Endothelial cell of umbilical vein (primary cell): ENCODE results near the gene ADAM19. TPM values are rescaled to one million over a fixed set of nuclear protein-coding genes. Genes with fewer than 3 reads are reported as not detected.

Experiments
- BruUV-seq: library from RNA; stranded (reverse); fragments of 400-500 nt; replicated peaks from 2 replicates; lab custom pipeline; 2021; lab: Mats Ljungman, UMichigan
- CTCF ChIA-PET: fragments of 300-600, 350-600 bp; sonication (Branson Sonifier 250); formaldehyde crosslinking; loops from one replicate; lab custom pipeline; 2021; ENCODE audit warnings: antibody characterized with exemption, inconsistent platforms; lab: Charles Lee
- POLR2A ChIA-PET: fragments of 300-600, 350-600 bp; sonication (Branson Sonifier 250); formaldehyde crosslinking; loops from one replicate; lab custom pipeline; 2021; ENCODE audit warnings: antibody characterized with exemption, inconsistent platforms; lab: Charles Lee
- DNase-seq: peaks from one replicate; pipeline ENCODE4 v3.0.0-alpha.2; 2011; ENCODE audit warnings: low read depth, low spot score
- FAIRE-seq: peaks from 2 replicates; lab custom pipeline; 2011; peaks lifted over from hg19 to GRCh38; lab: Jason Lieb, UNC
- H2AFZ ChIP-seq: 2 replicates; pipeline ENCODE4 v1.6.0; 2012; ENCODE audit warnings: low read depth, low read length, control low read depth, inconsistent platforms
- H3K27ac ChIP-seq: 2 replicates; pipeline ENCODE4 v1.5.1; 2011; ENCODE audit warnings: low read depth, mild to moderate bottlenecking, control low read depth, low read length, moderate library complexity; ENCODE audit not compliant: insufficient read depth
- H3K27me3 ChIP-seq, 2 experiments: 2 replicates each; pipeline versions ENCODE4 v1.6.0 to v1.6.1; 2011; ENCODE audit warnings: low read length in 2 of 2, mixed read lengths in 1 of 2; ENCODE audit not compliant: control insufficient read depth in 2 of 2, insufficient read depth in 2 of 2
- H3K36me3 ChIP-seq, 2 experiments: 2 replicates in 1 of 2; 3 replicates in 1 of 2; pipeline ENCODE4 v1.5.1; 2011; ENCODE audit warnings: low read length in 2 of 2, mild to moderate bottlenecking in 1 of 2, moderate library complexity in 1 of 2; ENCODE audit not compliant: control insufficient read depth in 2 of 2, insufficient read depth in 2 of 2; ENCODE audit errors: extremely low read depth in 1 of 2
- H3K4me1 ChIP-seq: 3 replicates; pipeline ENCODE4 v1.5.1; 2011; ENCODE audit warnings: mild to moderate bottlenecking, low read length; ENCODE audit not compliant: control insufficient read depth, insufficient read depth; ENCODE audit errors: extremely low read depth
- H3K4me2 ChIP-seq: 2 replicates; pipeline ENCODE4 v1.6.1; 2011; ENCODE audit warnings: low read length, control low read depth, mixed read lengths; ENCODE audit not compliant: insufficient read depth
- H3K4me3 ChIP-seq, 3 experiments: fragments of 200-600 bp in 1 of 3; sonication (generic), shearing (Covaris generic) in 1 of 3; replicated peaks in 1 of 3; 2 replicates each; pipeline ENCODE4 v1.5.1; 2011 to 2016; ENCODE audit warnings: control low read depth in 3 of 3, low read length in 3 of 3, mild to moderate bottlenecking in 2 of 3, inconsistent platforms in 1 of 3, low read depth in 1 of 3, moderate library complexity in 1 of 3; ENCODE audit not compliant: insufficient read depth in 1 of 3
- H3K79me2 ChIP-seq: 2 replicates; pipeline ENCODE4 v1.6.0; 2012; ENCODE audit warnings: low read length, inconsistent platforms; ENCODE audit not compliant: control insufficient read depth, insufficient read depth
- H3K9ac ChIP-seq: replicated peaks from 2 replicates; pipeline ENCODE3; 2011; ENCODE audit warnings: low read length, control low read depth; ENCODE audit not compliant: insufficient read depth; ENCODE audit errors: extremely low read depth
- H3K9me1 ChIP-seq: replicated peaks from 3 replicates; pipeline ENCODE4 v1.6.0; 2011; ENCODE audit warnings: mild to moderate bottlenecking, low read length; ENCODE audit not compliant: control insufficient read depth, insufficient read depth; ENCODE audit errors: extremely low read depth
- H3K9me3 ChIP-seq: replicated peaks from 2 replicates; pipeline ENCODE4 v1.5.1; 2012; ENCODE audit warnings: low read length, inconsistent platforms; ENCODE audit not compliant: control insufficient read depth, insufficient read depth
- H4K20me1 ChIP-seq: replicated peaks from 2 replicates; pipeline ENCODE3; 2011; ENCODE audit warnings: mild to moderate bottlenecking, low read length; ENCODE audit not compliant: control insufficient read depth, insufficient read depth; ENCODE audit errors: extremely low read depth
- CTCF ChIP-seq, 2 donors: IDR thresholded peaks; 1 replicate in 1 of 2; 2 replicates in 1 of 2; pipeline ENCODE4 v1.5.1; 2011; ENCODE audit warnings: low read length in 2 of 2, mild to moderate bottlenecking in 2 of 2, moderate library complexity in 2 of 2, control low read depth in 1 of 2, inconsistent platforms in 1 of 2, low read depth in 1 of 2; ENCODE audit not compliant: insufficient read depth in 1 of 2; ENCODE audit errors: extremely low read depth in 1 of 2
- EZH2 ChIP-seq: IDR thresholded peaks from 2 replicates; pipeline ENCODE4 v1.6.1; 2012; ENCODE audit warnings: borderline replicate concordance, low read depth, mild to moderate bottlenecking, moderate library complexity, low read length, inconsistent platforms; ENCODE audit not compliant: severe bottlenecking
- FOS ChIP-seq: IDR thresholded peaks from 2 replicates; pipeline ENCODE4 v1.6.1; 2011; ENCODE audit warnings: mild to moderate bottlenecking, low read length, moderate library complexity, borderline replicate concordance; ENCODE audit not compliant: insufficient read depth
- GATA2 ChIP-seq: IDR thresholded peaks from 2 replicates; pipeline ENCODE4 v1.7.0; 2011; ENCODE audit warnings: low read depth, mild to moderate bottlenecking, moderate library complexity, mixed read lengths, low read length; ENCODE audit not compliant: insufficient read length, insufficient read depth
- JUN ChIP-seq: IDR thresholded peaks from 2 replicates; pipeline ENCODE4 v1.6.1; 2011; ENCODE audit warnings: borderline replicate concordance, low read depth; ENCODE audit not compliant: insufficient read length, insufficient read depth
- MYC ChIP-seq: IDR thresholded peaks from one replicate; pipeline ENCODE4 v1.6.1; 2011; ENCODE audit warnings: mild to moderate bottlenecking, low read depth, low read length
- POLR2A ChIP-seq: IDR thresholded peaks from 2 replicates; pipeline ENCODE4 v1.6.1; 2012; ENCODE audit warnings: low read depth, mild to moderate bottlenecking, control low read depth, low read length
- POLR2AphosphoS5 ChIP-seq: IDR thresholded peaks from 2 replicates; pipeline ENCODE4 v1.6.1; 2012; ENCODE audit warnings: low read depth, mild to moderate bottlenecking, control low read depth, low read length, moderate library complexity; ENCODE audit not compliant: insufficient read depth
- dilution Hi-C: fragments of 300-500 bp; cut with MboI; formaldehyde crosslinking; loops from one replicate; pipeline ENCODE4 v1.15.0; 2019; ENCODE audit warnings: low sequenced_read_pairs; ENCODE audit not compliant: extremely low pct_ligation_motif_present
- intact Hi-C: fragments of 100-400 bp; cut with micrococcal nuclease; formaldehyde crosslinking; loops from one replicate; pipeline ENCODE4 v1.10.0; 2022
- polyA plus RNA-seq, 4 experiments: library from polyadenylated mRNA; depleted of rRNA in 3 of 4; stranded (reverse) in 3 of 4; unstranded in 1 of 4; fragments of >200 nt; gene quantifications; 2 replicates each; pipeline versions ENCODE4 v1.2.1 to v1.2.3, GENCODE V29; 2011 to 2012; ENCODE audit warnings: missing spikeins in 1 of 4
- total RNA-seq: library from RNA; stranded (reverse); gene quantifications from 2 replicates; pipeline ENCODE4 v1.2.3, GENCODE V29; 2021
- TF ChIP-seq, protein P1 (sequence below): IDR thresholded peaks from 2 replicates; pipeline ENCODE4 v1.6.1; 2011; ENCODE audit not compliant: insufficient read depth, insufficient read length

ADAM19 gene
- total and polyA plus RNA-seq, 2 donors (not counting 3 experiments of a cell fraction or from before 2014, with no cell fraction given) = 10.0 to 22.6 TPM

GRCh38 chr5:157506066-157506590 is 69.4 kb downstream of the ADAM19 start:
- POLR2A ChIA-PET = interaction anchor here (0.6 kb wide), 1 partner anchor 11 kb away, joined by 3 read pairs; no protein-coding TSS in a partner anchor
- dilution Hi-C loops = no loop called here
- no peak overlapping the region for H3K4me2 ChIP-seq

More at GRCh38 chr5:157506066-157506590, 69.4 kb downstream of the ADAM19 start:
- CTCF ChIA-PET = interaction anchor here (1.0 to 2.1 kb wide), 7 partner anchors 13 to 237 kb away, joined by 3 to 9 read pairs (median 5); partner anchors contain the start of gene LSM11
- Histone ChIP-seq H2AFZ (no peak overlapping the region), H3K27ac (no peak overlapping the region), H3K36me3 (peaks cover 0 to 3% of the 10 kb centered on the region in 2 experiments), H3K9me1 (no peaks in the 10 kb centered on the region), H4K20me1 (no peaks in the 10 kb centered on the region), H3K9ac (no peak overlapping the region), H3K27me3 (no peaks in the 10 kb centered on the region), H3K4me3 (no peak overlapping the region), H3K4me1 (peaks cover 26% of the 10 kb centered on the region), H3K79me2 (no peaks in the 10 kb centered on the region), H3K9me3 (no peaks in the 10 kb centered on the region)
- intact Hi-C loops = loop anchor here (2.0 kb wide), 2 partner anchors 69 to 237 kb away; partner anchors contain the start of genes ADAM19 and LSM11
- TF ChIP-seq, protein P1, sequence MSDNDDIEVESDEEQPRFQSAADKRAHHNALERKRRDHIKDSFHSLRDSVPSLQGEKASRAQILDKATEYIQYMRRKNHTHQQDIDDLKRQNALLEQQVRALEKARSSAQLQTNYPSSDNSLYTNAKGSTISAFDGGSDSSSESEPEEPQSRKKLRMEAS = no peak
- TF ChIP-seq GATA2 (no peak), EZH2 (no peak), MYC (no peak), POLR2AphosphoS5 (no peak), JUN (no peak), CTCF (IDR thresholded peaks at IDR 0.05; ENCODE audit: extremely low read depth in 1 of 2, insufficient read depth in 1 of 2, low read depth in 1 of 2, low read length in 2 of 2) (no peak), POLR2A (no peak), FOS (no peak)
- no TSS peak for BruUV-seq
- DNase-seq (no peak), FAIRE-seq (no peak)
